SH-SY5Y (cell line): ENCODE results near the gene NR2F1-AS1.

Source experiments
- GATA2 ChIP-seq: IDR thresholded peaks from 2 replicates; pipeline ENCODE4 v1.6.1; 2011; ENCODE audit warnings: mild to moderate bottlenecking, low read depth, low read length
- GATA3 ChIP-seq: IDR thresholded peaks from 2 replicates; pipeline ENCODE4 v1.6.1; 2011; ENCODE audit warnings: low read depth, mild to moderate bottlenecking, low read length, moderate library complexity

DNA sequence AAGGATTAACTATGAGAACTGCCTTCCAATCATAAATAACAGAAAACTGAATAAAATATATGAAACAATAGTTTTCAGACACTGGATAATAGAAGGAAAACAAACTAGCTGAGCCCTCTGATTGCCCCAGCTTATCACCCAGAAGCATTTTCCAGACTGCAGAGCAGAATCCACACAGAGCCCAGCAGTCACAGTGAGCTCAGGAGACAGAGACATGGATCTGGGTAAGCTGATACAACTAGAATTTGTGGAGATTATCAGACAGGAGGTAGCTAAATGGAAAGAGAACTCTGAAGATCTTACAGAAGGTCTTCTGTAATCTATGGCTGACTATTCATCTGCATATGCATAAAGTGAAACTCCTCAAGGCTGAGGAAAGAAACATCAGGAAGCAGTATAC, 128.8 kb downstream of the NR2F1-AS1 start:
- TF ChIP-seq GATA2 (no peak), GATA3 (no peak)
